HepG2 (cell line): ENCODE measurements around the gene SDC1. TPM values are rescaled to one million over a fixed set of nuclear protein-coding genes. Genes with fewer than 3 reads are reported as not detected.

Experiments used
- ELF1 ChIP-seq: sonication (generic); formaldehyde crosslinking; IDR thresholded peaks from 2 replicates; pipeline ENCODE4 v1.4.0; 2020; ENCODE audit warnings: missing genetic modification reagents
- ELF3 ChIP-seq: IDR thresholded peaks from 2 replicates; pipeline ENCODE4 v1.6.1; 2016; ENCODE audit warnings: missing genetic modification reagents, missing compliant biosample characterization
- HOXA9 ChIP-seq: sonication (generic); formaldehyde crosslinking; IDR thresholded peaks from 2 replicates; pipeline ENCODE4 v1.8.1; 2022; ENCODE audit warnings: missing genetic modification reagents, mild to moderate bottlenecking, moderate library complexity, borderline replicate concordance
- NFKB2 ChIP-seq: sonication (generic); formaldehyde crosslinking; IDR thresholded peaks from 2 replicates; pipeline ENCODE4 v1.4.0; 2020; ENCODE audit warnings: missing genetic modification reagents, borderline replicate concordance
- NR2F6 ChIP-seq, 2 experiments: IDR thresholded peaks; 2 replicates each; pipeline ENCODE4 v1.6.1; 2016; ENCODE audit warnings: antibody characterized with exemption in 1 of 2, mild to moderate bottlenecking in 1 of 2
- ONECUT2 ChIP-seq: sonication (generic); formaldehyde crosslinking; IDR thresholded peaks from 2 replicates; pipeline ENCODE4 v1.4.0; 2020; ENCODE audit warnings: missing genetic modification reagents
- PLRG1 ChIP-seq: fragments of 450-650 bp; conservative IDR thresholded peaks from 2 replicates; pipeline ENCODE4 v1.6.1; 2016
- RBAK ChIP-seq: sonication (generic); formaldehyde crosslinking; IDR thresholded peaks from 2 replicates; pipeline ENCODE4 v1.5.1; 2020; ENCODE audit warnings: mild to moderate bottlenecking, missing genetic modification reagents
- ZNF724P ChIP-seq: sonication (generic); formaldehyde crosslinking; IDR thresholded peaks from 2 replicates; pipeline ENCODE4 v1.8.0; 2022; ENCODE audit warnings: missing genetic modification reagents, borderline replicate concordance
- ZSCAN21 ChIP-seq: sonication (generic); formaldehyde crosslinking; IDR thresholded peaks from 2 replicates; pipeline ENCODE4 v1.8.0; 2022; ENCODE audit warnings: mild to moderate bottlenecking, missing genetic modification reagents, moderate library complexity, borderline replicate concordance
- polyA plus RNA-seq, 8 experiments: library from polyadenylated mRNA; depleted of rRNA in 3 of 8; stranded (reverse) in 7 of 8; unstranded in 1 of 8; fragments of >200 nt; fragmentation: Illumina TruSeq in 4 of 8; extraction: Trizol in 4 of 8; gene quantifications; 2 replicates each; pipeline versions ENCODE4 v1.2.1 to v1.2.3, GENCODE V29; 2011 to 2016; ENCODE audit warnings: low read depth in 4 of 8, missing spikeins in 1 of 8, mixed read lengths in 1 of 8; ENCODE audit not compliant: insufficient read depth in 1 of 8
- total RNA-seq, 5 experiments: library from RNA; depleted of rRNA; stranded (reverse); fragments of >200 nt; fragmentation: Illumina TruSeq; extraction: Trizol; gene quantifications; 2 replicates each; pipeline ENCODE4 v1.2.3, GENCODE V29; 2016; ENCODE audit warnings: low read depth in 1 of 5
- TF ChIP-seq, protein P1 (sequence below): sonication (generic); formaldehyde crosslinking; IDR thresholded peaks from 2 replicates; pipeline ENCODE4 v1.5.1; 2020; ENCODE audit warnings: missing genetic modification reagents, mild to moderate bottlenecking, borderline replicate concordance
- TF ChIP-seq, protein P2 (sequence below): sonication (generic); formaldehyde crosslinking; IDR thresholded peaks from 2 replicates; pipeline ENCODE4 v1.4.0; 2020; ENCODE audit warnings: mild to moderate bottlenecking, missing genetic modification reagents
- TF ChIP-seq, protein P3 (sequence below): sonication (generic); formaldehyde crosslinking; IDR thresholded peaks from 2 replicates; pipeline ENCODE4 v1.4.0; 2020; ENCODE audit warnings: missing genetic modification reagents
- TF ChIP-seq, protein P4 (sequence below): sonication (generic); formaldehyde crosslinking; IDR thresholded peaks from 2 replicates; pipeline ENCODE4 v1.5.0; 2020; ENCODE audit warnings: missing genetic modification reagents
- TF ChIP-seq, protein P5 (sequence below): sonication (generic); formaldehyde crosslinking; IDR thresholded peaks from 2 replicates; pipeline ENCODE4 v1.4.0; 2020; ENCODE audit warnings: missing genetic modification reagents
- TF ChIP-seq, protein P6 (sequence below): sonication (generic); formaldehyde crosslinking; IDR thresholded peaks from 2 replicates; pipeline ENCODE4 v1.4.0; 2020; ENCODE audit warnings: mild to moderate bottlenecking, missing genetic modification reagents

Gene SDC1
- total and polyA plus RNA-seq, 2 of the 13 experiments (the other 11 are each of a cell fraction or from before 2014, with no cell fraction given), result 108 to 119 TPM

DNA sequence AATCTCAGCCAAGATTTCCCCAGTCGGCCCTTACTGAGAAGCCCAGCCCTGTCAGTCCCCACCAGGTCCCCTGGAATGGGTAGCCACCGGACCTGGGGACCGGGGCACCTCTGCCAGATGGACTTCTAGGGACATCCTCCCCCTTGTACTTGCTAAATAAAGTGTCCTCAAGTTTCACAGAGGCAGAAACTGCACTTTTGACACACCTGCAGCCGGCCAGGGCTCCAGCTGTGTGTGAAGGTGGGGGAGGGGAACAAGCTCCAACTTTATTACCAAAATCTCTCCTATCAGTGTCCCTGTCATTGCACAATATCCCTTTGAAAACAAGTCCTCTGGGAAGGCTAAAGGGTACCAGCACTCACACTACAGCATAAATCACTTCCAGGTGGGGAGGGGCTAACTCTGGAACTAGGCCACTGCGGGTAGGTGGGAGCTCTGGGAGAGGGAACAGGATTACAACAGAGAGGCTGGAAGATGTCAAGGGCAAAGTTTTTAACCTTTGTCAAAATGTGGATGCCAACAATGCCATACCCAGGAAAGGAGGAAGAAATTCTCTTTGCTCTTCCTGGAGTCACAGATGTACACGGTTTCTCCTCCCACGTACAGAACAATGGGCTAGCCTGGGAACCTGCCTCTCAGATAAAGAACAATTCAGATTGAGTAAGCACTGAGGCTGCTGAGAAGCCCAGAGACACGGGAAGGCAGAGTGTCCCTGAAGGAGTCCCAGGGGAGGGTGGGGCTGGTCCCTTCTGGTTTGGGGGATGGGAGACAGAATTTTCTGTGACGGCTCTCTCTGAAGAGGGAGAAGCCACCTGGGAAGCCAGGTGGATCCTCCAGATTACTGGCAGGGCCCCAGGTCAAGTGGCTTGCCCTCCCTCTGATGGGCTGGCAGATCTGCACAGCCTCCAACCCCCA lies 11.0 kb downstream of the SDC1 start (continued):
- TF ChIP-seq, protein P1, sequence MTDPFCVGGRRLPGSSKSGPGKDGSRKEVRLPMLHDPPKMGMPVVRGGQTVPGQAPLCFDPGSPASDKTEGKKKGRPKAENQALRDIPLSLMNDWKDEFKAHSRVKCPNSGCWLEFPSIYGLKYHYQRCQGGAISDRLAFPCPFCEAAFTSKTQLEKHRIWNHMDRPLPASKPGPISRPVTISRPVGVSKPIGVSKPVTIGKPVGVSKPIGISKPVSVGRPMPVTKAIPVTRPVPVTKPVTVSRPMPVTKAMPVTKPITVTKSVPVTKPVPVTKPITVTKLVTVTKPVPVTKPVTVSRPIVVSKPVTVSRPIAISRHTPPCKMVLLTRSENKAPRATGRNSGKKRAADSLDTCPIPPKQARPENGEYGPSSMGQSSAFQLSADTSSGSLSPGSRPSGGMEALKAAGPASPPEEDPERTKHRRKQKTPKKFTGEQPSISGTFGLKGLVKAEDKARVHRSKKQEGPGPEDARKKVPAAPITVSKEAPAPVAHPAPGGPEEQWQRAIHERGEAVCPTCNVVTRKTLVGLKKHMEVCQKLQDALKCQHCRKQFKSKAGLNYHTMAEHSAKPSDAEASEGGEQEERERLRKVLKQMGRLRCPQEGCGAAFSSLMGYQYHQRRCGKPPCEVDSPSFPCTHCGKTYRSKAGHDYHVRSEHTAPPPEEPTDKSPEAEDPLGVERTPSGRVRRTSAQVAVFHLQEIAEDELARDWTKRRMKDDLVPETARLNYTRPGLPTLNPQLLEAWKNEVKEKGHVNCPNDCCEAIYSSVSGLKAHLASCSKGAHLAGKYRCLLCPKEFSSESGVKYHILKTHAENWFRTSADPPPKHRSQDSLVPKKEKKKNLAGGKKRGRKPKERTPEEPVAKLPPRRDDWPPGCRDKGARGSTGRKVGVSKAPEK, result 0 out of 2 replicates have a peak, but pooled peaks have one; percentile 31
- TF ChIP-seq RBAK (CRISPR knock-in tag) (no peak), NR2F6 (IDR thresholded peaks at IDR 0.05) (peak; percentile 93), NR2F6 (CRISPR knock-in tag; IDR thresholded peaks at IDR 0.05) (peak; percentile 87), HOXA9 (CRISPR knock-in tag) (peak; percentile 95; the same call in 1 of the 2 replicates), ELF3 (CRISPR knock-in tag) (peak; percentile 79), PLRG1 (no peak), ELF1 (CRISPR knock-in tag) (peak; percentile 49), ONECUT2 (CRISPR knock-in tag) (no peak), ZNF724P (0 out of 2 replicates have a peak, but pooled peaks have one; percentile 35), ZSCAN21 (CRISPR knock-in tag) (no peak), NFKB2 (CRISPR knock-in tag) (0 out of 2 replicates have a peak, but pooled peaks have one; percentile 22)
- TF ChIP-seq, protein P2, sequence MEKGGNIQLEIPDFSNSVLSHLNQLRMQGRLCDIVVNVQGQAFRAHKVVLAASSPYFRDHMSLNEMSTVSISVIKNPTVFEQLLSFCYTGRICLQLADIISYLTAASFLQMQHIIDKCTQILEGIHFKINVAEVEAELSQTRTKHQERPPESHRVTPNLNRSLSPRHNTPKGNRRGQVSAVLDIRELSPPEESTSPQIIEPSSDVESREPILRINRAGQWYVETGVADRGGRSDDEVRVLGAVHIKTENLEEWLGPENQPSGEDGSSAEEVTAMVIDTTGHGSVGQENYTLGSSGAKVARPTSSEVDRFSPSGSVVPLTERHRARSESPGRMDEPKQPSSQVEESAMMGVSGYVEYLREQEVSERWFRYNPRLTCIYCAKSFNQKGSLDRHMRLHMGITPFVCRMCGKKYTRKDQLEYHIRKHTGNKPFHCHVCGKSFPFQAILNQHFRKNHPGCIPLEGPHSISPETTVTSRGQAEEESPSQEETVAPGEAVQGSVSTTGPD (CRISPR knock-in tag), result peak; percentile 74; the same call in 1 of the 2 replicates
- TF ChIP-seq, protein P3, sequence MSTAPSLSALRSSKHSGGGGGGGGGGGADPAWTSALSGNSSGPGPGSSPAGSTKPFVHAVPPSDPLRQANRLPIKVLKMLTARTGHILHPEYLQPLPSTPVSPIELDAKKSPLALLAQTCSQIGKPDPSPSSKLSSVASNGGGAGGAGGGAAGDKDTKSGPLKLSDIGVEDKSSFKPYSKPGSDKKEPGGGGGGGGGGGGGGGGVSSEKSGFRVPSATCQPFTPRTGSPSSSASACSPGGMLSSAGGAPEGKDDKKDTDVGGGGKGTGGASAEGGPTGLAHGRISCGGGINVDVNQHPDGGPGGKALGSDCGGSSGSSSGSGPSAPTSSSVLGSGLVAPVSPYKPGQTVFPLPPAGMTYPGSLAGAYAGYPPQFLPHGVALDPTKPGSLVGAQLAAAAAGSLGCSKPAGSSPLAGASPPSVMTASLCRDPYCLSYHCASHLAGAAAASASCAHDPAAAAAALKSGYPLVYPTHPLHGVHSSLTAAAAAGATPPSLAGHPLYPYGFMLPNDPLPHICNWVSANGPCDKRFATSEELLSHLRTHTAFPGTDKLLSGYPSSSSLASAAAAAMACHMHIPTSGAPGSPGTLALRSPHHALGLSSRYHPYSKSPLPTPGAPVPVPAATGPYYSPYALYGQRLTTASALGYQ (CRISPR knock-in tag), result peak; percentile 59; the same call in 1 of the 2 replicates
- TF ChIP-seq, protein P4, sequence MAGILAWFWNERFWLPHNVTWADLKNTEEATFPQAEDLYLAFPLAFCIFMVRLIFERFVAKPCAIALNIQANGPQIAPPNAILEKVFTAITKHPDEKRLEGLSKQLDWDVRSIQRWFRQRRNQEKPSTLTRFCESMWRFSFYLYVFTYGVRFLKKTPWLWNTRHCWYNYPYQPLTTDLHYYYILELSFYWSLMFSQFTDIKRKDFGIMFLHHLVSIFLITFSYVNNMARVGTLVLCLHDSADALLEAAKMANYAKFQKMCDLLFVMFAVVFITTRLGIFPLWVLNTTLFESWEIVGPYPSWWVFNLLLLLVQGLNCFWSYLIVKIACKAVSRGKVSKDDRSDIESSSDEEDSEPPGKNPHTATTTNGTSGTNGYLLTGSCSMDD, result no peak
- TF ChIP-seq, protein P5, sequence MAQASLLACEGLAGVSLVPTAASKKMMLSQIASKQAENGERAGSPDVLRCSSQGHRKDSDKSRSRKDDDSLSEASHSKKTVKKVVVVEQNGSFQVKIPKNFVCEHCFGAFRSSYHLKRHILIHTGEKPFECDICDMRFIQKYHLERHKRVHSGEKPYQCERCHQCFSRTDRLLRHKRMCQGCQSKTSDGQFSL (CRISPR knock-in tag), result no peak
- TF ChIP-seq, protein P6, sequence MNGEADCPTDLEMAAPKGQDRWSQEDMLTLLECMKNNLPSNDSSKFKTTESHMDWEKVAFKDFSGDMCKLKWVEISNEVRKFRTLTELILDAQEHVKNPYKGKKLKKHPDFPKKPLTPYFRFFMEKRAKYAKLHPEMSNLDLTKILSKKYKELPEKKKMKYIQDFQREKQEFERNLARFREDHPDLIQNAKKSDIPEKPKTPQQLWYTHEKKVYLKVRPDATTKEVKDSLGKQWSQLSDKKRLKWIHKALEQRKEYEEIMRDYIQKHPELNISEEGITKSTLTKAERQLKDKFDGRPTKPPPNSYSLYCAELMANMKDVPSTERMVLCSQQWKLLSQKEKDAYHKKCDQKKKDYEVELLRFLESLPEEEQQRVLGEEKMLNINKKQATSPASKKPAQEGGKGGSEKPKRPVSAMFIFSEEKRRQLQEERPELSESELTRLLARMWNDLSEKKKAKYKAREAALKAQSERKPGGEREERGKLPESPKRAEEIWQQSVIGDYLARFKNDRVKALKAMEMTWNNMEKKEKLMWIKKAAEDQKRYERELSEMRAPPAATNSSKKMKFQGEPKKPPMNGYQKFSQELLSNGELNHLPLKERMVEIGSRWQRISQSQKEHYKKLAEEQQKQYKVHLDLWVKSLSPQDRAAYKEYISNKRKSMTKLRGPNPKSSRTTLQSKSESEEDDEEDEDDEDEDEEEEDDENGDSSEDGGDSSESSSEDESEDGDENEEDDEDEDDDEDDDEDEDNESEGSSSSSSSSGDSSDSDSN (CRISPR knock-in tag), result peak; percentile 16; the same call in 1 of the 2 replicates
